HK-2 (cell line): ENCODE data around the gene TEX261.
"Not testable (repeated sequence)": the region's sequence is repeated elsewhere in the genome, so short reads cannot be mapped to it uniquely, and the experiment has no call there.

Experiments used
- DNase-seq: peaks from one replicate; pipeline ENCODE4 v3.0.0-alpha.2; 2018; ENCODE audit not compliant: unreplicated experiment

The TEX261 gene

DNA sequence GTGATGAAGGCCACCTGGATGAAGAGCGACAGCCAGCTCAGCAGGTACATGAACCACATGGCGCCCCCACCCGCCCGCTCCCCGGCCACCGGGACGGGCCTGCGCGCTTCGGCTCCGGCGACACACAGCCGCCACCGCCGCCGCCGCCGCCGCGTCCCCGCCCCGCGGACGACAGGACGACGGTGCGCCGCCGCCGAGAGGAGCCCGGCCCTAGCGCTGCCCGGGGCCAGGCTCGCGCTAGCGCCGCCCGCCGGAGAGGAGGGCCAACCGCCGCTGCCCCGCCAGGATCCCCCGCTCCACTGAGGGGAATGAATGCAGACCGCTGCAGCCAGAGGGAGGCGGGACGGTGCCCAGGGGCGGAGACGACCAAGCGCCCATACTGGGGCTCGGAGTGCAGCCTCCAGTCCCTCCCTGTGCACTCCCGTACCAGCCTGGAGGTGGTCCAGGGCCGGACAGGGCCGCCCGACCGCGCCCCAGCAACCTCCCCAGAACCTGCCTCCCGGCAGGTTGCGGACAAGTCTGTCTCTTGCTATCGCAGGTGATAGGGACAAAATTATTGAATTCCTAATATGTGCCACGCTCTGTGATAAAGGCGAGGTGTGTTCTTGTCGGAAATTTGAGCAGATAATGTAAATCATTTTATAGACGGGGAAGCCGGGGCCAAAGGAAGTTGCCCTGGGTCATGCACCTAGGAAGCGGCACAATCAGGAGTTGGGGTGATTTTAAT, at the start of gene TEX261:
TEX261 (minus strand) TSS at position 175 of the 727 bp plus-strand sequence; CDS start at position 59, 116 bp downstream.
- peak; percentile 90 for DNase-seq

DNA sequence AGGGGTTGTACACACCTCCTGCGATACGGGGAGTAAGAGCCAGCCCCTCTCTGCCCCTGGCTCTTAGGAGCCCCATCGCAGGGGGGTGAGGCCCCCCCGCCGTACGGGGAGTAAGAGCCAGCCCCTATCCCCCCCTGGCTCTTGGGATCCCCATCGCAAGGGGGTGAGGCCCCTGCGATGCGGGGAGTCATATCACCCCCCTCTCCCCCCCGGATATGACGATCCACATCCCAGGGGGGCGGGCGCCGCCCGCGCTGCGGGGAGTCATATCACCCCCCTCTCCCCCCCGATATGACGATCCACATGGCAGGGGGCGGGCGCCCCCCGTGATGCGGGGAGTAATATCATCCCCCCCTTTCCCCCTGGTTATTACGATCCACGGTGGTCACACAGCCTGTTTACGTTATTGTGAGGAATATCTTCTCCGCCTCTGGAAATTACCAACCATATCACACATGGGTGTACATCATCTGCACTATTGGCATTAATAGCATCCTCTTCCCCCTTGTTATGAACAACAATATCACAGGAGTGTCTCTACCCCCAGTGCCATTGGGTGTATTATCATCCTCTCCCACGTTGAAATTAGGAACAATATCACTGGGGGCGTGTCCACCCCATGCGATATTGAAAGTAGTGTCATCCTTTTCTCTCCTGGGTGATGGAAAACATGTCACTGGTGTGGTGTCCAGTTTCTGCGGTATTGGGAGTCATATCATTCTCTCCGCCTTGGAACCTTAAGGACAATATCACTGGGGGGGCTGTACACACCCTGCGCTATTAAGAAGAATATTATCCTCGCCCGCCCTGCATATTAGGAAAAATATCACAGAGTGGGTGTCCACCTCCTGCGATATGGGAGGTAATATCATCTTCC, 49.1 kb upstream of the TEX261 start:
- DNase-seq: no peak

DNA sequence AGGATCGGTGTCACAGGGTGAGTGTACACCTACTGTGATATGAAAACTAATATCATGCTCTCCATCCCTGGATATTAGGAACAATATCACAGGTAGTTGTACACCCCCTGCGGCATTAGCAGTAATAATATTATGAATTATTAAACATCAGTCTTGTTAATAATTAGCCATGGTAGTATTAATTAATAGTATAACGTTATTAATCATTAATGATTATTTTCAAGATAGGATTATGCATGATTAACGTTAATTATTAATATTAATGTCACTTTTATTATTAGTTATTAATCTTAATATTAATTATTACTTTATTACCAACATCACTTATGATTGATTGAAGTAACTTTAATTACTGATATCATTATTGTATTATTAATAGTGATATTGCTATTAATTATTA, 47.6 kb upstream of the TEX261 start:
- no peak for DNase-seq

DNA sequence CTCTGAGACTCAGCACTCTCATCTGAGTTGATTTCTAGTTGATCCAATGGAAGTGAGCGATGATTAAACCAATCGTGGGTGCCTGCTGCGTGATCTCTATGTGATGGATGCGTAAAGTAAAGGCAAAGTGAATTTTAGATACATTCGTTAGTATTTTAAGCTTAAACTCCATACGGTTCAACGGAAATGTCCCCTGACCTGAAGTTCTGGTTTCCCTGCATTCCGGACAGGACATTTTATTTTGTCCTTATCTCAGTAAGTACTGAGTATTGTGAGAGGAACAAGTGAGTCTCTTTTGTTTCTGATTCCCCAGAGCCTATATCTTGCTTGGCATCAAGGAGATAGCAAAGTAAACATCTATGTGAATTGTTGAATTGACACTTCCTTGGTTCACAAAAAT, 41.6 kb upstream of the TEX261 start:
- not testable (repeated sequence) for DNase-seq

DNA sequence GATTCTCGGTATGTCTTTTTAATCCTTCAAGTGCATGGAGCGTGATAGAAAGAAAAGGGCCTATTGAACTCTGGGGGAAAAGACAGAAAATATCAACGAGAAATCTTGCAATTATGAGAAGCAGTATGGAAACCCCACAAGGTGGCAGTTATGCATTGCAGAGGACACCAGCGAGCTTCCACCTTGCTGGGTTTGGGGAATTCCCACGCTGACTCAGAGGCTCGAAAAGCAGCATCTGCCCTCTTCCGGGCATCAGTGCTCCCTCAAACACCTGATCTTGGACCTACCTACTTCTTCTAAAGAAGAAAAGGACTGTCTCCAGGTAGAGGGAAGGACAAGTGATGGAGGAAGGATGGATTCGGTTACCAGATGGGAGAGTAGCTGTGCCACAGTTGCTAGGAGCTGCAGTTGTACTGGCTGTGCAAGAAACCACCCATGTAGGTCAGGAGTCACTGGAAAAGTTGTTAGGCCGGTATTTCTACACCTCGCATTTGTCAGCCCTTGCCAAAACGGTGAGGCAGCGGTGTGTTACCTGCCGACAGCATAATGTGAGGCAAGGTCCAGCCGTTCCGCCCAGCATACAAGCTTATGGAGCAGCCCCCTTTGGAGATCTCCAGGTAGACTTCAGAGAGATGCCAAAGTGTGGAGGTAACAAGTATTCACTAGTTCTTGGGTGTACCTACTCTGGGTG, 29.0 kb upstream of the TEX261 start:
- DNase-seq: not testable (repeated sequence)

DNA sequence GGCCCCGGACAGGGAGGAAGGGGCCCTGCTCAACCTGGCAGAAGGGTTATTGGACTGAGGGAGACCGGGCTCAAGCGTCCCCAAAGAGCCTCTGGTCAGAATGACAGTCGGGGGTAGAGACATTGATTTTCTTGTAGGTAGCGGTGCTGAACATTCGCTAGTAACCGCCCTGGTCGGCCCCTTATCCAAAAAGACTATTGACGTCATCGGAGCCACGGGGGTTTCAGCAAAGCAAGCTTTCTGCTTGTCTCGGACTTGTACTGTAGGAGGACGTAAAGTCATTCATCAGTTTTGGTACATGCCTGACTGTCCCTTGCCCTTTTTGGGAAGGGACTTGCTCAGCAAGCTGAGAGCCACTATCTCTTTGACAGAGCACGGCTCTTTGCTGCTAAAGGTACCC, 26.7 kb upstream of the TEX261 start:
- DNase-seq: not testable (repeated sequence)

DNA sequence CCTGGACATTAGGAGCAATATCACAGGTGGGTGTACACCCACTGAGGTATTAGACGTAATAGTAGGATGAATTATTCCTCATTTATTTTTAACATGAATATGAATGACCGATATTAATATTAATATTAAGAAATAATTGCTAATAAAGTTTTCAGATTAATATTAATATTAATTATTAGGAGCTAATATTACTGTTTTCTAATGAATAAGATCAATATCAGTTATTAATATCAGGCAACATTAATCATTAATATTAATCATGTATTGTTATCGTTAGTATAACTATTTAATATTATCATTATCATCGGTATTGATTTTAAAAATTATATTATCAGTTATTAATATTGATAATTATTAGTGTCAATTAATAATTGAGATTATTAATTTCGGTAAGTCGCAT, 25.3 kb upstream of the TEX261 start:
- not testable (repeated sequence) for DNase-seq

DNA sequence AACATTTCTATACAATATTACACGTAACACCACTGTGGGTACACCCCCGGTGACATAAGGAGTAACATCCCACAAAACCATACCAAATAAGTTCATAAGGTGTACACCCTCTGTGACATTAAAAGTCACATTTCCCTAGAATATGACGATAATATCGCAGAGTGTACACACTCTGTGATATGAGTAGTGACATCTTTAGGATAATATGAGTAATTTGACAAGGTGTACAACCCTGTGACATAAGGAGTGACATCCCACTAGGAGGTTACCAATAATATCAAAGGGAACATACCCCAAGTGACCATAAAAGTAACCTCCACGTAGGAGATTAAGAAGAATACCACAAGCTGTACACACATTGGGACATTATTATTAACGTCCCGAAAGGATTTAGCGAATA, 24.0 kb upstream of the TEX261 start:
- no peak for DNase-seq

DNA sequence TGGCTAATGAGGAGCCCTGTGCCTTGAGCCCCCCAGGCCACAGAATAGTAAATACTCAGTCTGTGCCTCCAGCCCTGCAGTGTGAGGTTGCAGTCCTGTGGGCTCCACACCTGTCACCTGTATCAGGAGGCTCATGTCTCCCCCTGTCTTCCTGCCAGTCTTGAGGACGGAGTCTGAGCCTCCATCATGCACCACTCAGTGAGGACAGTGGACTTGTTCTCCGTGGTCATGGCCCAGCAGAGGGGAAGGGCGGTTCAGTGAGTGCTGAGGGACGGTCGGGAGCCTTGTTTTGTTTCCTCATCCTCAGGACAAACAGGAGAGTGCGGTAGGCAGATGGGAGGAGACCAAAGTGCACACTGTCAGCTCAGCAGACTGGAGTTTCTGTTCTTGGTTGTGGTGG, 17.1 kb upstream of the TEX261 start:
- not testable (repeated sequence) for DNase-seq

DNA sequence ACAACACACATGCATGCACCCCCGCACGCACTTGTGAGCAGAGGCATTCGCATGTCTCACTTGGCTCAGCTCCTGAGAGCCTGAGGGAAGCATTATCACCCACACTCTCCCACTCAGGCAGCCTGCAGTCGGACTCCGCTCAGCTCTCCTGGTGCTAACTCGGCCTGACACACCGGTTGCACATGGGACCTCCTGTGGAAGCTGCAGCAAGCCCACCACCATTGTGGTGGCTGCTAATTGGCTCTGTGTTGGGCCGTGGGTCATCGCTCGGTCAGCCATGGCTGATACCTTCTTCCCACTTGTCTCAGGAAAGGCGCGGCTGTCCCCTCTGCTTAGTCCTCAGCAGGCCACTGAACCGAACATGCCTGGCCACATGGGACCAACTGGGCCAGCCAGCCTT, 13.7 kb upstream of the TEX261 start:
- DNase-seq: no peak

DNA sequence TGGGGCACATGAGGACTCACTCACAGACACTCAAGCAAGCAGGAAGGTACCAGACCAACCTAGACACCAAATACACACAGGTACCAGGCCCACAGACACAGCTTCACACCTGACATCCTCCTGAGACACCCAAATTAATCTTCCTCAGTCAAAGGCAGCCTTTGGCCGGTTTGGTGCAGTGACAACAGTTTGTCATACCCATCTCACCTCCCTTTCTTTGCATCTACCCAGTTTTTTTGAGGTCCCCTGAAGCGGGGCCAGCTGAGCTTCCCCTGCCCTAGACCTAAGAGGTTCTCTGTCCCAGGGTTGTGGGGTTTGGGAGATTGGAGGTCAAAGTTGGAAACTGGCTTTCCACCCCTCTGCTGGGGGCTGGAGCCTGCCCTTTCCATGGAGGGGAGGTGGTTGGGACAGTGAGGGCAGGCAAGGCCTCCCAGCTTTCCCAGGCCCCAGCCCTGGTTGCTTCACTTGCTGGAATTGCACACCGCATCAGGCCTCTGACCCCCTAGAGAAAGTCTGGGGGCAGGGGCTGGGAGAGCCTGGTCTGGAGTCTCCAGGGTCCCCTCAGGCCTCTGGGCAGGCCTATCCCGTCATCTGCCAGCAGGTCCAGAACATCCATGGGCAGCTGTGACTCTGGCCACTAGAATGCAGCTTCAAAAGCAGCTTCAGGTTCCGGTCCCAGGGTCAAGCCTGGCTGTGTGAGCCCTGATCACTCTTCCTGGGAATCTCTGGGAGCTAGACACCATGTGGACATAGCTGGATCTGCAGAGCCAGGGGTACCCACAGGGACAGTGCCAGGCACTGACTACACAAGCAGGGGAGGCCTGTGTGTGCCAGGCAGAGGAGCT, 12.5 kb upstream of the TEX261 start:
- no peak for DNase-seq

DNA sequence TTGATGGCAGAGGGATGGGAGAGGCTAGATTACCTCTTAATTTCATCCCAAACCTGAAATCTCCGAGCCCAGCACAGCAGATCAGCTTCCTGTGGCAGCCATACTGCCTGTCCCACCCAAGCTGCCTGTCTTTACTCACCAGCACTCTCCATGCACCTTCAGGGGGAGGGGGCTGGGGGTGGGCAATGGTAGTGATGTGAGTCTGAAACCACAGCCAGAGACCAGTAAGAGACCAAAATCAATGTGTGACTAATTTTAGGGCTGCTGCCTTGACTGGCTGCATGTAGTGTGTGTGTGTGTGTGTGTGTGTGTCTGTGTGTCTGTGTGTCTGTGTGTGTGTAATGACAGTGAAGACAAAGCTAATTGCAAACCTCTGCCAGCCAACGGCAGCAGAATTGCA, 11.7 kb upstream of the TEX261 start:
- no peak for DNase-seq

DNA sequence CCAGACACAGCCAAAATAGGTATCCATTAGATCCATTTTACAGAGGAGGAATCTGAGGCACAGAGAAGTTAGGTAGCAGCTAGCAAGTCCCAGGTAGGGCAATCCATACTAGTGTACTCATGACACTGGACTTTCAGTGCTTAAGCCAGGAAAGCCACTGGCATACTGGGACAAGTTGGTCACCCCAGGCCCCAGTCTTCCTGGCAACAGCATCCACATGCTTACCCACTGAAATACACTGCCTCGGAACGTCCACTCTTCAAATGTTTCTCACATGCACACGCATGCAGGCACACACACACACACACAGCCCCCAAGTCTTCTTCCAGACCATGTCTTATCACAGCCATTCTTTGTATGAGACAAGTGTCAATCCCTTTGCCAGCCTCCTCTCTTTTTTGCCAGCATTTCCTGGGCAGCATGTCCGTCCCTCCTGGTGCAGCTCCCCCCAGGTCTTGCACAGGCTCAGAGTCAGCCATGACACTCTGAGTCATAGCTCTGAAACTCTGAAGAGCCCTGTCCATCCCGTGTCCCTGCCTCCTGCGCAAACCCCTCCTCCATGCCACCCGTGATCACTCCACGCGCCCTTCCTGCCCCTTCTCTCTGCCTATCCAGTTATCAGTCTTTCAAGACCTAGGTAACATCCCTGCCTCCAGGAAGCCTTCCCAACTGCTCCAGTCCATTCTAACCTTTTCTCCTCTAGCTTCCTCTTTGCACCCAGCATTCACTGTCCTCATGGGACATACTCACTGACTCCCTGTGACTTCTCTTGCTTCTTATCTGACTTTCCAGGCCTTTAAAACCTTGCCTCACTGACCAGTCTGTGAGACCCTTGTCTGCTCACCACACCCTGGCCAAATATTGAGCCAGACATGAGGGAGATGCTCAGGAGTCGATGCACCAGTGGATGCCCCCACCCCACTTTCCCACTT, 10.9 kb upstream of the TEX261 start:
- DNase-seq: no peak

DNA sequence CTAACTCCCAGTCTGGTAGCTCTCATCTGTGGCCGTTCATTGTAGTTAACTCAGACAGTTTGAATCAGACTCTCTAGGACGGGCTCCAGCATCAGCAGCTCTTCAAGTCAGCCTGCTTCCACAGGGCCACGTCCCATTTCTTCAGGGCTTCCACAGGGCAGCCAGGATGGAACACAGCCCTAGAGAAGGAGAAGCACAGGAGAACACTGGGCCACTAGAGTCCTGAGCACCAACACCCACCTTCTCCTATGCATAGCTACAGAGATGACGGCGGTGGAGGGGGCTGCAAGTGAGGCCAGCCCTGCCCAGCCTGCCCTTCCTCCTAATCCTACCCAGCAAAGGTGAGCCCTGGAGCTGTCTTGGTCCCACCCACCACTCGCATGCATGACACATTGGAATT, 10.2 kb upstream of the TEX261 start:
- DNase-seq: no peak

DNA sequence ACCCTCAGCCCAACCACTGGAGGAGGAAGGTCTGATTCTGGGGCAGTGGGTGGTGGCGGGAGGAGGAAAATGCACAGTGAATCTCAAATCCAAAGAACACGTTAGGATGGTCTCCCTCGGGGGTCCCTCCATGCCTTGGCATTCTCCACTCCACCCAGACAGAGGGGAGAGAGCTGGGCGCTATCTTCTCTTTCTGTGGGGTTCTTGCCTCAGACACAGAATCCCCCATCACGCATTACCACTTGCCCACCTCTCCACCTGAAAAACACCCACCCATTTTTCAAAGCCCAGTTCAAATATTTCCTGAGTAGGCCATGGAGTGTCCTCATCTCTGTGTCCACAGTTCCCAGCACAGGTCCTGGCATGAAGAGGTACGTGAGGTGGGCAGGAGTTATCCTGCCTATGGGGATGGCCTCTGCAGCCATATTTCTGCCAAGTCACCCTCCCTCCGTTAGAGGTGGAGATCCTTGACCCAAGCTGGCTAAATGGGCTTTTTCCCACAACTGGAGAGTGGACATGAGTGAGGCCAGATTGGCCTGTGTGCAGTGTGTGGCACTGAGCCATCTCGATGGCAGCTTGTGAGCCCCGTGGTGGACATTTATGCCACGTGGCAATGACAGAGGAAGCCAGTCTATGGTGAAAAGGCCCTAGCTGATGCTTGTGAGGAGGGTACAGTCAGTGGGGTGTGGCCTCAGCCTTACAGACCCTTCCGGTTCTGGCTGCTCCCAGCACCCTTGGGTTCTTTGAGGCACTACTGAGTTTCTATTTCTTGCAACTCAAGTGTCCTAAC, 9.5 kb upstream of the TEX261 start:
- DNase-seq: no peak

DNA sequence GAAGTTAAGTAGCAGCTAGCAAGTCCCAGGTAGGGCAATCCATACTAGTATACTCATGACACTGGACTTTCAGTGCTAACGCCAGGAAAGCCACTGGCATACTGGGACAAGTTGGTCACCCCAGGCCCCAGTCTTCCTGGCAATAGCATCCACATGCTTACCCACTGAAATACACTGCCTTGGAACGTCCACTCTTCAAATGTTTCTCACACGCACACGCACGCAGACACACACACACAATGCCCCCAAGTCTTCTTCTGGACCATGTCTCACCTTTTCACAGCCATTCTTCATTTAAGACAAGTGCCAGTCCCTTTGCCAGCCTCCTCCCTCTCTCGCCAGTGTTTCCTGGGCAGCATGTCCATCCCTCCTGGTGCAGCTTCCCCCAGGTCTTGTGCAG, 8.7 kb upstream of the TEX261 start:
- no peak for DNase-seq

DNA sequence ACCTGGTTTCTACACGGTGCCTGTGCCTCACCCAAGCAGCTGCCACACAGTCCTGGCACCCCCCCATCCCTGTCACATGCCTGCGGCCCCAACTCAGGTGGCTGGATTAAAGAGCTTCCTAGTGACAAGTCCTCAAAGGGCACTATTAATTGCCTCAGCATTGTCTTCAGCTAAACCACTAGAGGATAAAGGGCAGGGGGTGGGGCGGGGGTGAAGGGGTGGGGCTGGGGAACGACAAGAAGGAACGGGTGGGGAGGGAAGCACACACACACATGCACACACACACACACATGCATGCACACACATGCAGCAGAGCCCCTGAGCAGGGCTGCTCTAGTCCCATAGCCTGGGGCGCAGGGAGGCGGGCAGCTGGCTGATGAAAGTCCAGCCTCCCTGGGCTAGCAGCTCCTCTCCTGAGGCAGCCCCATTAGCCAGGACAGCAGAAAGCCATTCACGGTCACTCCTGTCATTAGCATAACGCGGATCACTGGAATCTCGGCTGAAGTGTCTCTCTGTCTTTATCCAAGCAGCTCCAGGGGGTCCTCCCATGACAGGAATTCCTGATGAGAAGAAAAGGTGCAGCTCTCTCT, 7.4 kb upstream of the TEX261 start:
- no peak for DNase-seq

DNA sequence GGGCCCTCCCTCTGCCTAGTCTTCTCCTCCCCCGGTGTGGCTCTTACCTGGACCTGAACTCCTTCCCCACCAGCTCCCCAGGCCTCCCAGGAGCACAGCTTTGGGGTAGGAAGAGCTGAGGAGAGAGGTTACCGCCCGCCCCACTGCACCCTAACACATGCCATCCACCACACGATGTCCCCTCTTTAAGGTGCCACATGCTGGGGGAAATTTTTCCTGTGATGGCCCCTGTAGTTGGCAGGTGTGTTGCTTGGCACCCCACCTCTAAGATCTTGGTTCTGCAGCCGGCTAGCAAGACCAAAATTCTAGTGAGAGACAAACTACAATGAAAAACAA, 6.9 kb upstream of the TEX261 start:
- DNase-seq: no peak
